Mesenchymal stem cell (in vitro differentiated cells and primary cell): ENCODE measurements around the gene WDR93.

ENCODE experiments used
- DNase-seq: peaks from one replicate; pipeline ENCODE4 v3.0.0-alpha.2; 2013
- H2AFZ ChIP-seq: one replicate; pipeline ENCODE4 v1.6.1; 2013; ENCODE audit warnings: low read depth, mild to moderate bottlenecking, control low read depth, inconsistent platforms, low read length, moderate library complexity
- H2AK5ac ChIP-seq: 2 replicates; pipeline ENCODE4 v1.6.1; 2013; ENCODE audit warnings: low read length, moderate library complexity, mild to moderate bottlenecking, inconsistent platforms; ENCODE audit not compliant: severe bottlenecking
- H2BK120ac ChIP-seq: one replicate; pipeline ENCODE4 v1.6.1; 2013; ENCODE audit warnings: low read depth, mild to moderate bottlenecking, inconsistent platforms, low read length, moderate library complexity
- H2BK12ac ChIP-seq, 2 experiments: one replicate each; pipeline ENCODE4 v1.6.1; 2013; ENCODE audit warnings: inconsistent platforms in 2 of 2, low read length in 2 of 2, mild to moderate bottlenecking in 2 of 2, moderate library complexity in 2 of 2, control low read depth in 1 of 2
- H2BK15ac ChIP-seq: one replicate; pipeline ENCODE4 v1.6.1; 2013; ENCODE audit warnings: mild to moderate bottlenecking, low read depth, inconsistent platforms; ENCODE audit not compliant: poor library complexity, severe bottlenecking
- H2BK5ac ChIP-seq: 2 replicates; pipeline ENCODE4 v1.6.1; 2013; ENCODE audit warnings: low read depth, mild to moderate bottlenecking, low read length, control low read depth, inconsistent platforms; ENCODE audit not compliant: poor library complexity, severe bottlenecking
- H3K14ac ChIP-seq, 2 experiments: one replicate each; pipeline ENCODE4 v1.6.1; 2013; ENCODE audit warnings: inconsistent platforms in 2 of 2, low read length in 2 of 2, control low read depth in 1 of 2, mild to moderate bottlenecking in 1 of 2, moderate library complexity in 1 of 2
- H3K18ac ChIP-seq, 2 experiments: one replicate each; pipeline ENCODE4 v1.6.1; 2013; ENCODE audit warnings: inconsistent platforms in 2 of 2, low read length in 2 of 2, control low read depth in 1 of 2, low read depth in 1 of 2, mild to moderate bottlenecking in 1 of 2
- H3K23ac ChIP-seq, 2 experiments: one replicate each; pipeline ENCODE4 v1.6.1; 2013; ENCODE audit warnings: inconsistent platforms in 2 of 2, low read length in 2 of 2, mild to moderate bottlenecking in 2 of 2, moderate library complexity in 2 of 2, control low read depth in 1 of 2
- H3K27ac ChIP-seq: 2 replicates; pipeline ENCODE4 v1.5.1; 2013; ENCODE audit warnings: mild to moderate bottlenecking, moderate library complexity, low read length, control low read depth, inconsistent platforms; ENCODE audit not compliant: poor library complexity, severe bottlenecking
- H3K27me3 ChIP-seq, 2 experiments: 2 replicates each; pipeline versions ENCODE4 v1.6.1 to v1.7.0; 2013; ENCODE audit warnings: low read length in 2 of 2, mild to moderate bottlenecking in 2 of 2, moderate library complexity in 2 of 2, control low read depth in 1 of 2, inconsistent platforms in 1 of 2; ENCODE audit not compliant: control insufficient read depth in 1 of 2, insufficient read depth in 1 of 2
- H3K36me3 ChIP-seq, 2 experiments: 2 replicates each; pipeline versions ENCODE4 v1.6.1 to v1.7.0; 2013; ENCODE audit warnings: low read length in 2 of 2, control low read depth in 1 of 2, inconsistent platforms in 1 of 2, low read depth in 1 of 2, mild to moderate bottlenecking in 1 of 2; ENCODE audit not compliant: insufficient read depth in 2 of 2, control insufficient read depth in 1 of 2
- H3K4ac ChIP-seq, 2 experiments: one replicate each; pipeline ENCODE4 v1.6.1; 2013; ENCODE audit warnings: inconsistent platforms in 2 of 2, low read length in 2 of 2, mild to moderate bottlenecking in 2 of 2, moderate library complexity in 2 of 2, control low read depth in 1 of 2, low read depth in 1 of 2
- H3K4me1 ChIP-seq: 2 replicates; pipeline ENCODE4 v1.6.1; 2013; ENCODE audit warnings: low read depth, low read length, control low read depth; ENCODE audit not compliant: control insufficient read depth, insufficient read depth
- H3K4me2 ChIP-seq: 2 replicates; pipeline ENCODE4 v1.6.1; 2013; ENCODE audit warnings: low read length, mild to moderate bottlenecking, inconsistent platforms; ENCODE audit not compliant: poor library complexity, severe bottlenecking
- H3K4me3 ChIP-seq, 2 experiments: 2 replicates each; pipeline versions ENCODE4 v1.5.1 to v1.7.0; 2013; ENCODE audit warnings: low read length in 2 of 2, mild to moderate bottlenecking in 2 of 2, control low read depth in 1 of 2, low read depth in 1 of 2; ENCODE audit not compliant: insufficient read depth in 1 of 2
- H3K79me1 ChIP-seq: replicated peaks from 2 replicates; pipeline ENCODE4 v1.6.1; 2013; ENCODE audit warnings: mild to moderate bottlenecking, control low read depth, low read length, inconsistent platforms; ENCODE audit not compliant: poor library complexity, severe bottlenecking
- H3K9ac ChIP-seq: 2 replicates; pipeline ENCODE4 v1.7.0; 2013; ENCODE audit warnings: mild to moderate bottlenecking, low read length, moderate library complexity
- H3K9me3 ChIP-seq: 2 replicates; pipeline ENCODE4 v1.7.0; 2013; ENCODE audit warnings: mild to moderate bottlenecking, low read length; ENCODE audit not compliant: control insufficient read depth
- H4K8ac ChIP-seq: one replicate; pipeline ENCODE4 v1.6.1; 2013; ENCODE audit warnings: inconsistent platforms, mild to moderate bottlenecking, low read length, moderate library complexity
- H4K91ac ChIP-seq: one replicate; pipeline ENCODE4 v1.6.1; 2013; ENCODE audit warnings: mild to moderate bottlenecking, low read length, inconsistent platforms
- WGBS: methylation state at CpG from one replicate; pipeline ENCODE4 v1.1.7; 2013; ENCODE audit warnings: mixed read lengths; 5-methylcytosine and 5-hydroxymethylcytosine counted together

Gene WDR93

DNA sequence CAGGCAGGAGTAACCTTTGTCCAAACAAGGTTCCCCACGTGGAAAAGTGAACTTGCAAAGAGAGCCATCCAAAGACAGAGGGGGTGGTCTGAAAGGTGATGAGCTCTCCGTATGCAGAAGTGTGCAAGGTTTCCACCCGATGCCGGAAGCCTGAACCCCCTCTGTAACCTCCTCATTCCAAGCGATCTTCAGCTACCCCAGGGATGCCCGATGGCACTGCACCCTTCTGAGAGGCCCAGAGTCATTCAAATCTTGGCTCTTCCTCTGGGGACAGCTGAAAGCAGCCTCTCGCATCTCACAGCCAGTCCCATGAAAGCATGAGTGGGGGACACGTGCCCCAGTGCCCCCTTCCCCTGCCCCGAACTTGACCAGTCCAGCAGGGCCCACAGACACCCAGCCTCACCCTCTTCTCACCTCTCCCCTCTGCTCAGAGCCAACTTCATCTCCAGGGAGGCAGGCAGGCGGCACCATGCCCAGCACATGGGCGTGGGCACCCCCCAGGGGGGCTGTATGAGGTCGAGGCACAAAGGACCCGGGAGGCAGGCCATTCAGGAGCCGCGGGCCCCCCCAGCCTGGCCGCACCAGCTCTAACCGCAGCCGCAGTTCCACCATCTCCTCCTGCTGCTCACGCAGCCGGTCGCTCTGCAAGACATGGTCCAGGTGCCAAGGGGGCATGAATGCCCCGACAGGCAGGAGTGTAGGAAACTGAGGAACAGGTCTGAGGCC lies 44.0 kb upstream of the WDR93 start:
- no peak for DNase-seq
- no peak overlapping the region for H3K27ac ChIP-seq
- H4K8ac ChIP-seq, result no peak overlapping the region
- no peak overlapping the region for H3K18ac ChIP-seq
- H3K4me1 ChIP-seq, result peaks cover 4% of the 10 kb centered on the region
- H3K36me3 ChIP-seq, result peaks cover 55 to 62% of the 10 kb centered on the region in 2 experiments
- H2BK15ac ChIP-seq, result no peak overlapping the region
- H4K91ac ChIP-seq, result no peak overlapping the region
- H2BK12ac ChIP-seq, result no peak overlapping the region
- H3K9ac ChIP-seq, result peak overlapping the region; percentile 18
- H2AK5ac ChIP-seq, result no peak overlapping the region
- H2BK120ac ChIP-seq, result no peak overlapping the region
- no peak overlapping the region for H3K4ac ChIP-seq
- WGBS, result 92% methylated on average over 22 of the region's 22 CpGs
- no peaks in the 10 kb centered on the region for H3K9me3 ChIP-seq
- peaks cover 13% of the 10 kb centered on the region for H3K79me1 ChIP-seq
- H3K27me3 ChIP-seq, result no peaks in the 10 kb centered on the region
- H2BK5ac ChIP-seq, result no peak overlapping the region
- no peak overlapping the region for H3K23ac ChIP-seq
- no peak overlapping the region for H3K4me2 ChIP-seq
- H3K4me3 ChIP-seq, result no peak overlapping the region
- H2AFZ ChIP-seq, result no peak overlapping the region
- H3K14ac ChIP-seq, result no peak overlapping the region

GRCh38 chr15:89647191-89647851 lies 43.3 kb upstream of the WDR93 start:
- no peak overlapping the region for H3K18ac ChIP-seq
- H3K23ac ChIP-seq, result no peak overlapping the region
- no peaks in the 10 kb centered on the region for H3K9me3 ChIP-seq
- H4K8ac ChIP-seq, result peak overlapping the region; percentile 69
- peaks cover 4% of the 10 kb centered on the region for H3K4me1 ChIP-seq
- H3K4me3 ChIP-seq, result no peak overlapping the region
- peaks cover 55 to 58% of the 10 kb centered on the region in 2 experiments for H3K36me3 ChIP-seq
- no peak overlapping the region for H2BK12ac ChIP-seq
- H2BK15ac ChIP-seq, result no peak overlapping the region
- H2BK120ac ChIP-seq, result no peak overlapping the region
- no peak overlapping the region for H2BK5ac ChIP-seq
- H3K27me3 ChIP-seq, result no peaks in the 10 kb centered on the region
- WGBS, result 54% methylated on average over 25 of the region's 25 CpGs
- no peak overlapping the region for H3K14ac ChIP-seq
- peak overlapping the region; percentile 10 for H2AFZ ChIP-seq
- H2AK5ac ChIP-seq, result no peak overlapping the region
- peak overlapping the region; percentile 18 for H3K9ac ChIP-seq
- H3K4ac ChIP-seq, result peak overlapping the region in 1 of 2 experiments; percentile 72
- no peak overlapping the region for H3K4me2 ChIP-seq
- no peak overlapping the region for H4K91ac ChIP-seq
- peak; percentile 59 for DNase-seq
- H3K79me1 ChIP-seq, result peaks cover 17% of the 10 kb centered on the region
- no peak overlapping the region for H3K27ac ChIP-seq

GRCh38 chr15:89648106-89649012 lies 42.3 kb upstream of the WDR93 start:
- H3K4me1 ChIP-seq, result peaks cover 4% of the 10 kb centered on the region
- H3K14ac ChIP-seq, result no peak overlapping the region
- H2BK120ac ChIP-seq, result no peak overlapping the region
- H2AK5ac ChIP-seq, result no peak overlapping the region
- no peak overlapping the region for H3K4ac ChIP-seq
- H3K9me3 ChIP-seq, result no peaks in the 10 kb centered on the region
- no peak overlapping the region for H3K27ac ChIP-seq
- H3K9ac ChIP-seq, result no peak overlapping the region
- 97% methylated on average over 97 of the region's 102 CpGs for WGBS
- H2BK15ac ChIP-seq, result no peak overlapping the region
- H3K4me2 ChIP-seq, result no peak overlapping the region
- no peak overlapping the region for H4K91ac ChIP-seq
- H3K4me3 ChIP-seq, result no peak overlapping the region
- no peaks in the 10 kb centered on the region for H3K27me3 ChIP-seq
- no peak for DNase-seq
- H3K18ac ChIP-seq, result no peak overlapping the region
- peaks cover 49 to 62% of the 10 kb centered on the region in 2 experiments for H3K36me3 ChIP-seq
- no peak overlapping the region for H3K23ac ChIP-seq
- H2BK5ac ChIP-seq, result no peak overlapping the region
- H3K79me1 ChIP-seq, result peaks cover 27% of the 10 kb centered on the region
- H2AFZ ChIP-seq, result no peak overlapping the region
- H4K8ac ChIP-seq, result no peak overlapping the region
- H2BK12ac ChIP-seq, result no peak overlapping the region
